Ovary (tissue), 3 donors: ENCODE measurements around the gene DDAH2.

ENCODE experiments used
- POLR2A ChIP-seq: fragments of 450-650 bp; IDR thresholded peaks from one replicate; pipeline ENCODE4 v1.6.1; 2017; ENCODE audit warnings: antibody characterized with exemption, mild to moderate bottlenecking, moderate library complexity
- TF ChIP-seq, protein P1 (sequence below), 3 donors: fragments of 450-650 bp in 2 of 3; fragments of 200-600 bp in 1 of 3; IDR thresholded peaks; one replicate each; pipeline versions ENCODE4 v1.5.1 to v1.8.0; 2016 to 2022; ENCODE audit warnings: antibody characterized with exemption in 3 of 3, mild to moderate bottlenecking in 1 of 3
- donor health status: DM: no; HTN: no; CAD: no.

DNA sequence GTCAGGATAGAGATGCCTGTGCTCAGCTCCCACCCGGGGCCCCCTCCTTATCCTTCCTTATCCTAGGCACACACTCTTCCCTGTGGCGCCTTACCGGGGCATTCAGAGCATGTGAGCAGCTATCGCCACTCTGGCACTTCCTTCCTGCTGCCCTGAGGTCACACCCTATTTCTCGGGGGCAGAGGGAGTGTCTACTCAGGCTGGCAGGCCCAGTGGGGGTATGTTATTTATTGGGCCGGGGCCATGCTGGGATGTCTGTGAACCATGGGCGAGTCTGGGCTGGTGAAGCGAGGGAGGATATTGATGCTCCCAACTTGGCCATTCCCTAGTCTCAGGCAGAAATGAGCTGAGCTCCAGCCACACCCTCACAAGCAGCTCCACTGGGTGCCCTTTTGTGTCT is 17.9 kb downstream of the DDAH2 start:
- TF ChIP-seq, protein P1, sequence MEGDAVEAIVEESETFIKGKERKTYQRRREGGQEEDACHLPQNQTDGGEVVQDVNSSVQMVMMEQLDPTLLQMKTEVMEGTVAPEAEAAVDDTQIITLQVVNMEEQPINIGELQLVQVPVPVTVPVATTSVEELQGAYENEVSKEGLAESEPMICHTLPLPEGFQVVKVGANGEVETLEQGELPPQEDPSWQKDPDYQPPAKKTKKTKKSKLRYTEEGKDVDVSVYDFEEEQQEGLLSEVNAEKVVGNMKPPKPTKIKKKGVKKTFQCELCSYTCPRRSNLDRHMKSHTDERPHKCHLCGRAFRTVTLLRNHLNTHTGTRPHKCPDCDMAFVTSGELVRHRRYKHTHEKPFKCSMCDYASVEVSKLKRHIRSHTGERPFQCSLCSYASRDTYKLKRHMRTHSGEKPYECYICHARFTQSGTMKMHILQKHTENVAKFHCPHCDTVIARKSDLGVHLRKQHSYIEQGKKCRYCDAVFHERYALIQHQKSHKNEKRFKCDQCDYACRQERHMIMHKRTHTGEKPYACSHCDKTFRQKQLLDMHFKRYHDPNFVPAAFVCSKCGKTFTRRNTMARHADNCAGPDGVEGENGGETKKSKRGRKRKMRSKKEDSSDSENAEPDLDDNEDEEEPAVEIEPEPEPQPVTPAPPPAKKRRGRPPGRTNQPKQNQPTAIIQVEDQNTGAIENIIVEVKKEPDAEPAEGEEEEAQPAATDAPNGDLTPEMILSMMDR (IDR thresholded peaks at IDR 0.05) = no peak
- TF ChIP-seq POLR2A = no peak
